Heart left ventricle (tissue), 13 donors: ENCODE results near the gene RDX.
"Not testable (repeated sequence)": the region's sequence is repeated elsewhere in the genome, so short reads cannot be mapped to it uniquely, and the experiment has no call there.

Source experiments
- POLR2A ChIP-seq, 2 donors: fragments of 450-650 bp; IDR thresholded peaks; one replicate each; pipeline ENCODE4 v1.6.1; 2017; ENCODE audit warnings: antibody characterized with exemption in 2 of 2, mild to moderate bottlenecking in 2 of 2, moderate library complexity in 2 of 2
- TF ChIP-seq, protein P1 (sequence below), 12 donors: fragments of 200-600 bp; sonication (generic) in 4 of 12; IDR thresholded peaks; one replicate each; pipeline versions ENCODE4 v1.5.0 to v1.8.0; 2018 to 2022; ENCODE audit warnings: antibody characterized with exemption in 12 of 12, mild to moderate bottlenecking in 5 of 12
- donor health status: ischemic (EF 13 %, LVEDD 7.1; RV severe dilation, severe dysfunction).
- donor health status: DM: no; HTN: yes; CAD: no.
- donor health status: DM: no; HTN: no; CAD: no.
- donor health status: ischemic (EF 25% LVEDD 6.9; RV normal size, moderate dysfunction).
- donor health status: ischemic (EF 25% LVEDD 5.7; RV mildly dilated, moderate dysfunction).
- donor health status: ischemic (EF 35%, LVEDD 5.7; RV mildly dilated, moderate dysfunction).
- donor health status: nonischemic (EF 11% LVEDD 7.7; RV severe dilation, severe dysfunction).
- donor health status: DM: yes; HTN: yes; CAD: no.
- donor health status: PGD.
- donor health status: ischemic (EF 29% LVEDD 5.4; RV normal size, mild dysfunction).
- donor health status: nonischemic (EF 23%, LVEDD 6.1; RV moderate dilation, normal function).

DNA sequence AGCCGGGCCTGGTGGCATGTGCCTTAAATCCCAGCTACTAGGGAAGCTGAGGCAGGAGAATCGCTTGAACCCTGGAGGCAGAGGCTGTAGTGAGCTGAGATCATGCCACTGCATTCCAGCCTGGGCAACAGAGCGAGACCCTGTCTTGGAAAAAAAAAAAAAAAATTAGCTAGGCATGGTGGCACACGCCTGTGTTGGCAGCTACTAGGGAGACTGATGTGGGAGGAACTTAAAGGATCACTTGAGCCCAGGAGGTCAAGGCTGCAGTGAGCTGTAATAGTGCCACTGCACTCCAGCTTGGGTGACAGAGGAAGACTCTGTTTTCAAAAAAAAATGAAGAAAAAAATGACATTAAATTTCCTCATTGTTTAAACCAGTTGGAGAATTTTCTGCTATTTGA lies 4.3 kb downstream of the RDX start:
- TF ChIP-seq, protein P1, sequence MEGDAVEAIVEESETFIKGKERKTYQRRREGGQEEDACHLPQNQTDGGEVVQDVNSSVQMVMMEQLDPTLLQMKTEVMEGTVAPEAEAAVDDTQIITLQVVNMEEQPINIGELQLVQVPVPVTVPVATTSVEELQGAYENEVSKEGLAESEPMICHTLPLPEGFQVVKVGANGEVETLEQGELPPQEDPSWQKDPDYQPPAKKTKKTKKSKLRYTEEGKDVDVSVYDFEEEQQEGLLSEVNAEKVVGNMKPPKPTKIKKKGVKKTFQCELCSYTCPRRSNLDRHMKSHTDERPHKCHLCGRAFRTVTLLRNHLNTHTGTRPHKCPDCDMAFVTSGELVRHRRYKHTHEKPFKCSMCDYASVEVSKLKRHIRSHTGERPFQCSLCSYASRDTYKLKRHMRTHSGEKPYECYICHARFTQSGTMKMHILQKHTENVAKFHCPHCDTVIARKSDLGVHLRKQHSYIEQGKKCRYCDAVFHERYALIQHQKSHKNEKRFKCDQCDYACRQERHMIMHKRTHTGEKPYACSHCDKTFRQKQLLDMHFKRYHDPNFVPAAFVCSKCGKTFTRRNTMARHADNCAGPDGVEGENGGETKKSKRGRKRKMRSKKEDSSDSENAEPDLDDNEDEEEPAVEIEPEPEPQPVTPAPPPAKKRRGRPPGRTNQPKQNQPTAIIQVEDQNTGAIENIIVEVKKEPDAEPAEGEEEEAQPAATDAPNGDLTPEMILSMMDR (IDR thresholded peaks at IDR 0.05): not testable (repeated sequence)
- TF ChIP-seq POLR2A (IDR thresholded peaks at IDR 0.05): not testable (repeated sequence)
